HCT116 (cell line): ENCODE results near the gene KDM6B. TPM values are rescaled to one million over a fixed set of nuclear protein-coding genes. Genes with fewer than 3 reads are reported as not detected.
"Not testable (repeated sequence)": the region's sequence is repeated elsewhere in the genome, so short reads cannot be mapped to it uniquely, and the experiment has no call there.

Experiments used
- ATAC-seq: fragments of 200-7000 bp; cut with Tn5 transposase; 2 replicates; pipeline ENCODE4 v1.9.1; 2020; ENCODE audit warnings: mild to moderate bottlenecking, moderate library complexity
- BruUV-seq: library from RNA; stranded (reverse); fragments of 400-500 nt; replicated peaks from 2 replicates; lab custom pipeline; 2021; lab: Mats Ljungman, UMichigan
- CTCF ChIA-PET: fragments of 300-600 bp; sonication (Branson Sonifier 250); formaldehyde crosslinking; loops from one replicate; lab custom pipeline; 2021; ENCODE audit warnings: antibody characterized with exemption; lab: Charles Lee
- POLR2A ChIA-PET: fragments of 300-600, 350-600 bp; sonication (Branson Sonifier 250); formaldehyde crosslinking; loops from one replicate; lab custom pipeline; 2021; ENCODE audit warnings: antibody characterized with exemption; lab: Charles Lee
- RAD21 ChIA-PET, 2 experiments: fragments of 300-600 bp; sonication (Branson Sonifier 250); formaldehyde crosslinking; loops; one replicate each; lab custom pipeline; 2023; ENCODE audit warnings: low total read pairs in 2 of 2; ENCODE audit not compliant: uncharacterized antibody in 2 of 2, unreplicated experiment in 2 of 2, low non-redundant PET in 1 of 2; lab: Charles Lee
- DNase-seq: peaks from one replicate; pipeline ENCODE4 v3.0.0-alpha.2; 2010; ENCODE audit warnings: low read depth, low spot score
- H2AFZ ChIP-seq: fragments of 200-600 bp; shearing (Covaris generic), sonication (generic); 2 replicates; pipeline ENCODE4 v1.6.1; 2017; ENCODE audit warnings: low read depth, mixed run types, mixed read lengths, antibody characterized with exemption, low read length; ENCODE audit not compliant: poor library complexity, severe bottlenecking
- H3K27ac ChIP-seq: 2 replicates; pipeline ENCODE4 v1.5.1; 2012; ENCODE audit warnings: low read depth, low read length
- H3K27me3 ChIP-seq: fragments of 200-600 bp; sonication (generic); 2 replicates; pipeline ENCODE4 v1.6.1; 2016; ENCODE audit warnings: mixed run types, low read length, mixed read lengths; ENCODE audit not compliant: insufficient read depth
- H3K36me3 ChIP-seq, 2 experiments: fragments of 200-500 bp in 1 of 2; fragments of 200-600 bp in 1 of 2; sonication (Bioruptor generic) in 1 of 2; sonication (generic) in 1 of 2; 2 replicates each; pipeline versions ENCODE4 v1.5.1 to v1.6.1; 2014 to 2016; ENCODE audit warnings: low read length in 2 of 2, inconsistent platforms in 1 of 2, mixed read lengths in 1 of 2, mixed run types in 1 of 2; ENCODE audit not compliant: insufficient read depth in 2 of 2, control insufficient read depth in 1 of 2
- H3K4me1 ChIP-seq, 2 experiments: fragments of 200-600 bp in 1 of 2; sonication (generic) in 1 of 2; 2 replicates each; pipeline versions ENCODE4 v1.5.1 to v1.6.1; 2012 to 2017; ENCODE audit warnings: low read length in 2 of 2, inconsistent platforms in 1 of 2, mild to moderate bottlenecking in 1 of 2, mixed read lengths in 1 of 2, mixed run types in 1 of 2, moderate library complexity in 1 of 2; ENCODE audit not compliant: insufficient read depth in 2 of 2, control insufficient read depth in 1 of 2
- H3K4me2 ChIP-seq: fragments of 200-600 bp; sonication (generic); 2 replicates; pipeline ENCODE4 v1.6.1; 2017; ENCODE audit warnings: mixed run types, low read length, mixed read lengths
- H3K4me3 ChIP-seq, 2 experiments: fragments of 200-600 bp in 1 of 2; sonication (generic) in 1 of 2; replicated peaks in 1 of 2; 2 replicates each; pipeline ENCODE4 v1.5.1; 2011 to 2016; ENCODE audit warnings: low read length in 2 of 2, control low read depth in 1 of 2, low read depth in 1 of 2, mild to moderate bottlenecking in 1 of 2, mixed read lengths in 1 of 2, mixed run types in 1 of 2
- H3K79me2 ChIP-seq: fragments of 200-600 bp; sonication (generic); 2 replicates; pipeline ENCODE4 v1.6.1; 2017; ENCODE audit warnings: mild to moderate bottlenecking, mixed run types, low read length, moderate library complexity, mixed read lengths; ENCODE audit not compliant: insufficient read depth
- H3K9ac ChIP-seq: fragments of 200-600 bp; sonication (generic); 2 replicates; pipeline ENCODE4 v1.6.1; 2016; ENCODE audit warnings: low read length, mixed read lengths
- H3K9me2 ChIP-seq: fragments of 200-600 bp; sonication (generic), shearing (Covaris generic); 2 replicates; pipeline ENCODE4 v1.6.1; 2017; ENCODE audit warnings: mixed run types, mild to moderate bottlenecking, moderate library complexity; ENCODE audit not compliant: insufficient read depth
- H3K9me3 ChIP-seq, 2 experiments: fragments of 200-500 bp in 1 of 2; fragments of 200-600 bp in 1 of 2; sonication (Bioruptor generic) in 1 of 2; sonication (generic) in 1 of 2; 2 replicates each; pipeline ENCODE4 v1.6.1; 2014 to 2017; ENCODE audit warnings: low read length in 2 of 2, mixed read lengths in 2 of 2, inconsistent platforms in 1 of 2, low read depth in 1 of 2, mild to moderate bottlenecking in 1 of 2, mixed run types in 1 of 2, moderate library complexity in 1 of 2; ENCODE audit not compliant: control insufficient read depth in 1 of 2, insufficient read depth in 1 of 2
- H4K20me1 ChIP-seq: fragments of 200-600 bp; sonication (generic), shearing (Covaris generic); 2 replicates; pipeline ENCODE4 v1.6.1; 2017; ENCODE audit warnings: mixed run types, mild to moderate bottlenecking, moderate library complexity; ENCODE audit not compliant: insufficient read depth
- ATF3 ChIP-seq: IDR thresholded peaks from 2 replicates; pipeline ENCODE4 v1.6.1; 2012
- CEBPB ChIP-seq: IDR thresholded peaks from 2 replicates; pipeline ENCODE4 v1.6.1; 2012; ENCODE audit warnings: low read depth
- FOSL1 ChIP-seq: IDR thresholded peaks from 2 replicates; pipeline ENCODE4 v1.6.1; 2012; ENCODE audit warnings: low read depth
- MAX ChIP-seq: IDR thresholded peaks from 2 replicates; pipeline ENCODE4 v1.6.1; 2012
- SP1 ChIP-seq: IDR thresholded peaks from 2 replicates; pipeline ENCODE4 v1.6.1; 2012; ENCODE audit warnings: low read depth
- YY1 ChIP-seq: IDR thresholded peaks from 2 replicates; pipeline ENCODE4 v1.6.1; 2011; ENCODE audit warnings: low read length, low read depth, moderate library complexity, mild to moderate bottlenecking; ENCODE audit not compliant: insufficient replicate concordance; ENCODE audit errors: extremely low read depth
- ZNF274 ChIP-seq: fragments of 200-500 bp; sonication (Bioruptor generic); IDR thresholded peaks from 2 replicates; pipeline ENCODE4 v1.6.1; 2014; ENCODE audit warnings: mild to moderate bottlenecking, low read depth, low read length, inconsistent platforms
- intact Hi-C: fragments of 100-400 bp; cut with micrococcal nuclease; formaldehyde crosslinking; loops from 2 replicates; pipeline ENCODE4 v1.10.0; 2022
- total RNA-seq: library from RNA; stranded (reverse); gene quantifications from one replicate; pipeline ENCODE4 v1.2.1, GENCODE V29; 2021; ENCODE audit not compliant: unreplicated experiment

KDM6B gene
- total RNA-seq, 1 experiment from 2014 or later: 42.1 TPM

GRCh38 chr17:7809086-7809790 is 24.8 kb upstream of the KDM6B start:
- Histone ChIP-seq H2AFZ (no peak overlapping the region), H3K4me1 (peaks cover 4 to 17% of the 10 kb centered on the region in 2 experiments), H3K27ac (no peak overlapping the region), H3K9ac (no peak overlapping the region; the same call in 1 of the 2 replicates), H4K20me1 (no peaks in the 10 kb centered on the region), H3K79me2 (no peaks in the 10 kb centered on the region), H3K9me2 (no peaks in the 10 kb centered on the region), H3K4me3 (peak overlapping the region in 1 of 2 experiments; percentile 24; a peak in 1 of 4 replicates), H3K36me3 (no peaks in the 10 kb centered on the region), H3K27me3 (no peaks in the 10 kb centered on the region), H3K9me3 (no peaks in the 10 kb centered on the region), H3K4me2 (peak overlapping the region; percentile 54)
- peak; percentile 38 for ATAC-seq
- POLR2A ChIA-PET: no interaction called here
- TF ChIP-seq FOSL1 (peak; percentile 44), MAX (peak; percentile 11; the same call in 1 of the 2 replicates), CEBPB (peak; percentile 61), ZNF274 (no peak), ATF3 (no peak), SP1 (peak; percentile 36; the same call in 1 of the 2 replicates), YY1 (no peak)
- RAD21 ChIA-PET: interaction anchor here in 1 of 2 experiments (0.6 kb wide), 1 partner anchor 14 kb away, joined by 3 read pairs; no protein-coding TSS in a partner anchor
- CTCF ChIA-PET: no interaction called here
- no TSS peak for BruUV-seq
- DNase-seq: no peak
- intact Hi-C loops: no loop called here

GRCh38 chr17:7809791-7810343 is 24.1 kb upstream of the KDM6B start:
- ChIA-PET RAD21 (interaction anchor here in 1 of 2 experiments (0.6 kb wide), 1 partner anchor 14 kb away, joined by 3 read pairs; no protein-coding TSS in a partner anchor), POLR2A (interaction anchor here (0.7 kb wide), 1 partner anchor 10 kb away, joined by 3 read pairs; no protein-coding TSS in a partner anchor), CTCF (interaction anchor here (0.7 to 1.1 kb wide), 3 partner anchors 15 to 66 kb away, joined by 3 read pairs; no protein-coding TSS in a partner anchor)
- ATAC-seq, DNase-seq, H3K36me3 ChIP-seq, H3K79me2 ChIP-seq, H3K9ac ChIP-seq, H3K9me2 ChIP-seq, intact Hi-C loops, H4K20me1 ChIP-seq, H3K27ac ChIP-seq, H2AFZ ChIP-seq, H3K9me3 ChIP-seq, H3K27me3 ChIP-seq, BruUV-seq, H3K4me3 ChIP-seq: not testable (repeated sequence)
- TF ChIP-seq CEBPB: peak; percentile 63
- Histone ChIP-seq H3K4me1 (peaks cover 4 to 15% of the 10 kb centered on the region in 2 experiments), H3K4me2 (peak overlapping the region; percentile 54)
